Caco-2 (cell line): ENCODE measurements around the gene LTBP1. TPM values are rescaled to one million over a fixed set of nuclear protein-coding genes. Genes with fewer than 3 reads are reported as not detected.

ENCODE experiments used
- BruUV-seq: library from RNA; stranded (reverse); fragments of 400-500 nt; replicated peaks from 2 replicates; lab custom pipeline; 2021; lab: Mats Ljungman, UMichigan
- CTCF ChIA-PET: fragments of 300-600 bp; sonication (Branson Sonifier 250); formaldehyde crosslinking; loops from one replicate; lab custom pipeline; 2022; ENCODE audit warnings: antibody characterized with exemption; lab: Charles Lee
- POLR2A ChIA-PET: fragments of 300-600 bp; sonication (Branson Sonifier 250); formaldehyde crosslinking; loops from one replicate; lab custom pipeline; 2022; ENCODE audit warnings: antibody characterized with exemption; lab: Charles Lee
- DNase-seq, 2 experiments: peaks; one replicate each; pipeline versions ENCODE4 v3.0.0 to v3.0.0-alpha.2; 2020 to 2022
- H3K27me3 ChIP-seq: replicated peaks from 2 replicates; pipeline ENCODE4 v1.6.0; 2011; ENCODE audit warnings: low read length; ENCODE audit not compliant: control insufficient read depth, insufficient read depth
- H3K36me3 ChIP-seq: 2 replicates; pipeline ENCODE4 v1.5.1; 2011; ENCODE audit warnings: low read length; ENCODE audit not compliant: control insufficient read depth, insufficient read depth
- H3K4me1 ChIP-seq: fragments of 250-450 bp; sonication (Bioruptor Pico); 2 replicates; pipeline ENCODE4 v1.5.1; 2020; ENCODE audit warnings: mild to moderate bottlenecking
- H3K4me3 ChIP-seq: 2 replicates; pipeline ENCODE4 v1.5.1; 2011; ENCODE audit warnings: low read depth, mild to moderate bottlenecking, control low read depth, low read length
- H3K9me3 ChIP-seq: fragments of 250-450 bp; sonication (Bioruptor Pico); 2 replicates; pipeline ENCODE4 v1.5.1; 2020; ENCODE audit warnings: mild to moderate bottlenecking, moderate library complexity
- H3K27ac Mint-ChIP-seq: one replicate; pipeline ENCODE4 v1.8.0; 2022; ENCODE audit warnings: mixed read lengths; ENCODE audit not compliant: unreplicated experiment
- H3K27me3 Mint-ChIP-seq: one replicate; pipeline ENCODE4 v1.8.0; 2022; ENCODE audit warnings: mixed read lengths; ENCODE audit not compliant: insufficient read depth, unreplicated experiment
- H3K36me3 Mint-ChIP-seq: one replicate; pipeline ENCODE4 v1.8.0; 2022; ENCODE audit warnings: mild to moderate bottlenecking, mixed read lengths; ENCODE audit not compliant: insufficient read depth, unreplicated experiment
- H3K4me1 Mint-ChIP-seq: one replicate; pipeline ENCODE4 v1.8.0; 2022; ENCODE audit warnings: low read depth, mixed read lengths; ENCODE audit not compliant: unreplicated experiment
- H3K4me3 Mint-ChIP-seq: one replicate; pipeline ENCODE4 v1.8.0; 2022; ENCODE audit warnings: mild to moderate bottlenecking, moderate library complexity, mixed read lengths; ENCODE audit not compliant: unreplicated experiment
- H3K9me3 Mint-ChIP-seq: one replicate; pipeline ENCODE4 v1.8.0; 2022; ENCODE audit warnings: mixed read lengths; ENCODE audit not compliant: unreplicated experiment
- intact Hi-C: fragments of 100-400 bp; cut with micrococcal nuclease; formaldehyde crosslinking; loops from one replicate; pipeline ENCODE4 v1.10.0; 2022; ENCODE audit not compliant: unreplicated experiment
- total RNA-seq: library from RNA; stranded (reverse); gene quantifications from 2 replicates; pipeline ENCODE4 v1.2.3, GENCODE V29; 2022
- TF ChIP-seq, protein P1 (sequence below), 2 experiments: fragments of 200-600 bp in 1 of 2; IDR thresholded peaks; 1 replicate in 1 of 2; 2 replicates in 1 of 2; pipeline versions ENCODE4 v1.5.1 to v1.8.0; 2011 to 2022; ENCODE audit warnings: antibody characterized with exemption in 1 of 2, control low read depth in 1 of 2, inconsistent platforms in 1 of 2, low read depth in 1 of 2, low read length in 1 of 2, mild to moderate bottlenecking in 1 of 2, moderate library complexity in 1 of 2; ENCODE audit not compliant: insufficient read depth in 1 of 2, severe bottlenecking in 1 of 2, unreplicated experiment in 1 of 2

LTBP1 gene
- total RNA-seq, 1 experiment from 2014 or later = 64.2 TPM

DNA sequence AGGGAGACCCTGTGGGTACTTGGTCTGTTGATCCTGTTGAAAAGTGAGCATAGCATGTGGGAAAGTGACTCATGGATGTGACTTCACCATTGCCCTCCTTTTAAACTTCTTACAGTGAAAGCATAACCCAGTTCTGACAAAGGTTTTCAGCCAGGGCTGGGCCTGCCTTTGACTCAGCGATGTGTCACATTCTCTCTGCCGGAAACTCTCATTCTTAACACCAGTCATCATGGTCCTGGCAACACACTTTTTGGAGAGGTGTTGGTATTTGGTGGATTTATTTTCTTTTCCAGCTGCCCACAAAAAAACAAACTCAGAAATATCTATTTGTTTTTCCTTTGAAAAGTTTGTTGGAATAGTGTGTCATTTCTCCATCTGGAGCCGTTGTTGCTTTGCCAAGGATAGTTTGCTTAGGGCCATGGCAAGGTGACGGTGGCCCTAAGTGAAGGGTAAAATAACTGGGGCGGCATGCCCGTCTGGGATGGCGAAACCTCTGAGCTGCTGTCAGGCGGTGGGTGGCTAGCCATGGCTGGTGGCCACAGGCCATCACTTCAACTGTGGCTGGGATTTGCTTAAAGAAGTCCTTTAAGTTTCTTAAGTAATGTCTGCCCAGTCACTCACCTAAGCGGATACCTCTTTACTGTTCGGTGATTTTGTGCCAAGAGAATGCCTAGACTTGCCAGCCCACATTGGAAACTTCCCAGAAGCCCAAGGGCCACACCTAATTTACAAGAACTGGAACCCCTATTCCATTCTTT, 123.3 kb downstream of the LTBP1 start:
- Mint-ChIP-seq H3K4me3 (no peak overlapping the region), H3K4me1 (peaks cover 6% of the 10 kb centered on the region), H3K27me3 (no peaks in the 10 kb centered on the region), H3K27ac (no peak overlapping the region), H3K9me3 (no peaks in the 10 kb centered on the region), H3K36me3 (no peaks in the 10 kb centered on the region)
- ChIA-PET CTCF (no interaction called here), POLR2A (no interaction called here)
- TF ChIP-seq, protein P1, sequence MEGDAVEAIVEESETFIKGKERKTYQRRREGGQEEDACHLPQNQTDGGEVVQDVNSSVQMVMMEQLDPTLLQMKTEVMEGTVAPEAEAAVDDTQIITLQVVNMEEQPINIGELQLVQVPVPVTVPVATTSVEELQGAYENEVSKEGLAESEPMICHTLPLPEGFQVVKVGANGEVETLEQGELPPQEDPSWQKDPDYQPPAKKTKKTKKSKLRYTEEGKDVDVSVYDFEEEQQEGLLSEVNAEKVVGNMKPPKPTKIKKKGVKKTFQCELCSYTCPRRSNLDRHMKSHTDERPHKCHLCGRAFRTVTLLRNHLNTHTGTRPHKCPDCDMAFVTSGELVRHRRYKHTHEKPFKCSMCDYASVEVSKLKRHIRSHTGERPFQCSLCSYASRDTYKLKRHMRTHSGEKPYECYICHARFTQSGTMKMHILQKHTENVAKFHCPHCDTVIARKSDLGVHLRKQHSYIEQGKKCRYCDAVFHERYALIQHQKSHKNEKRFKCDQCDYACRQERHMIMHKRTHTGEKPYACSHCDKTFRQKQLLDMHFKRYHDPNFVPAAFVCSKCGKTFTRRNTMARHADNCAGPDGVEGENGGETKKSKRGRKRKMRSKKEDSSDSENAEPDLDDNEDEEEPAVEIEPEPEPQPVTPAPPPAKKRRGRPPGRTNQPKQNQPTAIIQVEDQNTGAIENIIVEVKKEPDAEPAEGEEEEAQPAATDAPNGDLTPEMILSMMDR (IDR thresholded peaks at IDR 0.05; ENCODE audit: insufficient read depth in 1 of 2, low read depth in 1 of 2, low read length in 1 of 2, severe bottlenecking in 1 of 2, unreplicated experiment in 1 of 2) = no peak
- no peaks in the 10 kb centered on the region for H3K36me3 ChIP-seq
- no peaks in the 10 kb centered on the region for H3K4me1 ChIP-seq
- no peak for DNase-seq
- H3K27me3 ChIP-seq = no peaks in the 10 kb centered on the region
- BruUV-seq = no TSS peak
- H3K9me3 ChIP-seq = no peaks in the 10 kb centered on the region
- intact Hi-C loops = no loop called here
- no peak overlapping the region for H3K4me3 ChIP-seq

DNA sequence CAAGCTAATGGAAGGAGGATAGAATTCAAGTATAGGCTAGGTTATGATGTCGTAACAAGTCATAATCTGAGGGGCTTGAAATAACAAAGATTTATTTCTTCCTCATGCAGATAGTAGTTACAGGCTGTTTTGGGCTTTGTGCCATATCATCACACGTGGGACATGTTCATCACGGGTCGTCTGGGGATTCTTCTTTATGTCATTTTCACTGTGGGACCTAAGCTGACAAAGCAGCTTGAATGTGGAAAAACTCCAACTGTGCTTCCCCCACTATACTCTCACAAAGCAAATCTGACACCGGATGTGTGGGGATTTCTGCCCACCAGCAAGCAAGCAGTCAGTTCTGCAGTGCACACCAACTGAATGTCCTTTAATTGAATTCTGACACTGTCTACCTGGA, 124.8 kb downstream of the LTBP1 start:
- H3K27me3 Mint-ChIP-seq = no peaks in the 10 kb centered on the region
- H3K27me3 ChIP-seq = no peaks in the 10 kb centered on the region
- ChIA-PET POLR2A (no interaction called here), CTCF (no interaction called here)
- no peak overlapping the region for H3K4me3 ChIP-seq
- intact Hi-C loops = no loop called here
- no peaks in the 10 kb centered on the region for H3K36me3 ChIP-seq
- TF ChIP-seq, protein P1 (IDR thresholded peaks at IDR 0.05; ENCODE audit: insufficient read depth in 1 of 2, low read depth in 1 of 2, low read length in 1 of 2, severe bottlenecking in 1 of 2, unreplicated experiment in 1 of 2) = no peak
- peaks cover 6% of the 10 kb centered on the region for H3K4me1 Mint-ChIP-seq
- no peaks in the 10 kb centered on the region for H3K9me3 Mint-ChIP-seq
- no peak for DNase-seq
- no peaks in the 10 kb centered on the region for H3K4me1 ChIP-seq
- no peak overlapping the region for H3K27ac Mint-ChIP-seq
- no TSS peak for BruUV-seq
- no peaks in the 10 kb centered on the region for H3K36me3 Mint-ChIP-seq
- H3K9me3 ChIP-seq = no peaks in the 10 kb centered on the region
- H3K4me3 Mint-ChIP-seq = no peak overlapping the region

DNA sequence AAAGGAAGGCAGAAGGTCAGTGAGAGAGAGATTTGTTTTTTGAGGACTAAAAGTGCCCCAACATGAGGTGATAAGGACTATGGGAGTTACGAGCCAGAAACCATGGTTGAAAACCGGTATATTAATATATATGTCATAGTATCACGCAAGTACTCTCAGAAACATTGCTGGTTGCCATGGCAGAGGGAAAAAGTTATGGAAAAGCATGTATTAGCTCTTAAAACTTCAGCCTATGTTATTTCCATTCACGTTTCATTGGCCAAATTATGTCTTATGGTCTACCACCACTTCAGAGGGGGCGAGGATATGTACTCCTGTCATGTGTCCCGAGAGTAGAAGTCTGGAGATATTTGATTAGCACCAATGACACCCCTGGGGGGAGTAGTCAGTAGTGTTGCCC, 125.9 kb downstream of the LTBP1 start:
- H3K9me3 ChIP-seq = no peaks in the 10 kb centered on the region
- H3K27me3 ChIP-seq = no peaks in the 10 kb centered on the region
- no peak overlapping the region for H3K4me3 Mint-ChIP-seq
- ChIA-PET POLR2A (no interaction called here), CTCF (no interaction called here)
- peaks cover 6% of the 10 kb centered on the region for H3K4me1 Mint-ChIP-seq
- H3K4me3 ChIP-seq = no peak overlapping the region
- TF ChIP-seq, protein P1 (IDR thresholded peaks at IDR 0.05; ENCODE audit: insufficient read depth in 1 of 2, low read depth in 1 of 2, low read length in 1 of 2, severe bottlenecking in 1 of 2, unreplicated experiment in 1 of 2) = no peak
- H3K36me3 ChIP-seq = no peaks in the 10 kb centered on the region
- no peaks in the 10 kb centered on the region for H3K4me1 ChIP-seq
- intact Hi-C loops = no loop called here
- no peaks in the 10 kb centered on the region for H3K9me3 Mint-ChIP-seq
- no peak for DNase-seq
- BruUV-seq = no TSS peak
- no peaks in the 10 kb centered on the region for H3K27me3 Mint-ChIP-seq
- no peaks in the 10 kb centered on the region for H3K36me3 Mint-ChIP-seq
- H3K27ac Mint-ChIP-seq = peak overlapping the region; percentile 37
